HG02798 (cell line): ENCODE data around the gene PTP4A1.

Experiments
- ATAC-seq: cut with Tn5 transposase; IDR thresholded peaks from one replicate; pipeline ENCODE4 v1.9.1; 2021; ENCODE audit warnings: mild to moderate bottlenecking; ENCODE audit not compliant: unreplicated experiment, poor library complexity

PTP4A1 gene

GRCh38 chr6:63553900-63554299 lies 18.4 kb upstream of the PTP4A1 start:
- no peak for ATAC-seq

GRCh38 chr6:63554782-63555181 lies 17.5 kb upstream of the PTP4A1 start:
- no peak for ATAC-seq

- ATAC-seq: no peak
Observed at GRCh38 chr6:63556369-63556768, 15.9 kb upstream of the PTP4A1 start.

GRCh38 chr6:63558278-63558677 lies 14.0 kb upstream of the PTP4A1 start:
- peak; percentile 71 for ATAC-seq

GRCh38 chr6:63560801-63561287 lies 11.4 kb upstream of the PTP4A1 start:
- ATAC-seq: no peak

- no peak for ATAC-seq
Observed at GRCh38 chr6:63561288-63561687, 11.0 kb upstream of the PTP4A1 start.

- ATAC-seq: no peak
Observed at GRCh38 chr6:63563235-63563634, 9.0 kb upstream of the PTP4A1 start.

- no peak for ATAC-seq
Observed at GRCh38 chr6:63565058-63565726, 7.1 kb upstream of the PTP4A1 start.

GRCh38 chr6:63565727-63566596 lies 6.3 kb upstream of the PTP4A1 start:
- ATAC-seq: no peak

- no peak for ATAC-seq
Observed at GRCh38 chr6:63567966-63568365, 4.3 kb upstream of the PTP4A1 start.

GRCh38 chr6:63571361-63572043 lies 778 bp upstream of the PTP4A1 start:
- peak; percentile 1 for ATAC-seq

GRCh38 chr6:63572747-63573075 lies 431 bp downstream of the PTP4A1 start:
- peak; percentile 0 for ATAC-seq

- peak; percentile 60 for ATAC-seq
Observed at GRCh38 chr6:63573076-63573898, 1.0 kb downstream of the PTP4A1 start.

GRCh38 chr6:63573899-63574553 lies 1.7 kb downstream of the PTP4A1 start:
- no peak for ATAC-seq

- no peak for ATAC-seq
Observed at GRCh38 chr6:63574554-63574900, 2.2 kb downstream of the PTP4A1 start.

- ATAC-seq: no peak
Observed at GRCh38 chr6:63576147-63576772, 4.0 kb downstream of the PTP4A1 start.

- no peak for ATAC-seq
Observed at GRCh38 chr6:63576985-63577712, 4.9 kb downstream of the PTP4A1 start.

- ATAC-seq: no peak
Observed at GRCh38 chr6:63578757-63579156, 6.5 kb downstream of the PTP4A1 start.
